Measurements from ENCODE around the gene PGPEP1. TPM values are rescaled to one million over a fixed set of nuclear protein-coding genes. Genes with fewer than 3 reads are reported as not detected.
"Not testable (repeated sequence)": the region's sequence is repeated elsewhere in the genome, so short reads cannot be mapped to it uniquely, and the experiment has no call there.

Gene PGPEP1
- total RNA-seq, 2 experiments from 2014 or later, result 29.0 to 30.8 TPM

DNA sequence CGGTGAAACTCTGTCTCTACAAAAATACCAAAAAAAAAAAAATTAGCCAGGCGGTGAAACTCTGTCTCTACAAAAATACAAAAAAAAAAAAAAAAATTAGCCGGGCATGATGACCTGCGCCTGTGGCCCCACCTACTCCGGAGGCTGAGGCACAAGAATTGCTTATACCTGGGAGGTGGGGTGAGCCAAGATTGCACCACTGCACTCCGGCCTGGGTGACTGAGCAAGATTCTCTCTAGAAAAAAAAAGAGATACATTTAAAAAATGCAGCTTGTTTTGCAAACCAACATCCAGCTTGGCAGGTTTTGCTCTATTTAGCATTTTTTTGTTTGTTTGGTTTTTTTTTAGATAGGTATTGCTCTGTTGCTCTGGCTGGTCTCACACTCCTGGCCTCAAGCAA is 6.7 kb upstream of the PGPEP1 start:
- CTCF ChIA-PET, result interaction anchor here (1.0 kb wide), 1 partner anchor 54 kb away, joined by 3 read pairs; no protein-coding TSS in a partner anchor

DNA sequence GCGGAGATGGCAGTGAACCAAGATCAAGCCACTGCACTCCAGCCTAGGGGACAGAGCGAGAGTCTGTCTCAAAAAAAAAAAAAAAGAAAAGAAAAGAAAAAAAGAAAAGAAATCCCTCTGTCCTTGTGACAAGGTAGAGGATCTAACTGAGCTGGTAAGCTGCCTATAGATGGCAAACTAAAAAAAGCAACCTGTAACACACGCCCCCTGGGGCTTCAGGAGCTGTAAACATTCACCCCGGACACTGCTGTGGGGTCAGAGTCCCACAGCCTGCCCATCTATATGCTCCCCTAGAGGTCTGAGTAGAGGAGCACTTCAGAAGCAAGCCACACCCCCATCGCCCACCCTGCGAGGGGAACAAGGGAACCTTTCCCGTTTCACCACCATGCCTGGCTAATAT is 4.3 kb upstream of the PGPEP1 start:
- no peaks in the 10 kb centered on the region for H3K9me3 Mint-ChIP-seq
- H3K27me3 Mint-ChIP-seq, result no peaks in the 10 kb centered on the region
- no peak for DNase-seq
- peaks cover 4% of the 10 kb centered on the region for H3K4me1 Mint-ChIP-seq (ENCODE audit: low read depth)
- H3K36me3 Mint-ChIP-seq, result peaks cover under 1% of the 10 kb centered on the region
- ChIA-PET CTCF (interaction anchor here (0.9 to 5.1 kb wide), 3 partner anchors 7 to 85 kb away, joined by 3 to 41 read pairs (median 4); no protein-coding TSS in a partner anchor), POLR2A (no interaction called here)
- H3K4me3 Mint-ChIP-seq, result no peak overlapping the region
- intact Hi-C loops (cut with micrococcal nuclease), result no loop called here
- no peak overlapping the region for H3K27ac Mint-ChIP-seq

More for the DNA sequence above, 6.7 kb upstream of the PGPEP1 start:
- intact Hi-C loops (cut with micrococcal nuclease), result no loop called here
- H3K36me3 Mint-ChIP-seq, result no peaks in the 10 kb centered on the region
- no peak overlapping the region for H3K27ac Mint-ChIP-seq
- no peaks in the 10 kb centered on the region for H3K9me3 Mint-ChIP-seq
- H3K4me1 Mint-ChIP-seq (ENCODE audit: low read depth), result peaks cover 5% of the 10 kb centered on the region
- no peaks in the 10 kb centered on the region for H3K27me3 Mint-ChIP-seq
- POLR2A ChIA-PET, result interaction anchor here (0.6 kb wide), 1 partner anchor 128 kb away, joined by 3 read pairs; no protein-coding TSS in a partner anchor
- H3K4me3 Mint-ChIP-seq, result no peak overlapping the region
- DNase-seq, result no peak

DNA sequence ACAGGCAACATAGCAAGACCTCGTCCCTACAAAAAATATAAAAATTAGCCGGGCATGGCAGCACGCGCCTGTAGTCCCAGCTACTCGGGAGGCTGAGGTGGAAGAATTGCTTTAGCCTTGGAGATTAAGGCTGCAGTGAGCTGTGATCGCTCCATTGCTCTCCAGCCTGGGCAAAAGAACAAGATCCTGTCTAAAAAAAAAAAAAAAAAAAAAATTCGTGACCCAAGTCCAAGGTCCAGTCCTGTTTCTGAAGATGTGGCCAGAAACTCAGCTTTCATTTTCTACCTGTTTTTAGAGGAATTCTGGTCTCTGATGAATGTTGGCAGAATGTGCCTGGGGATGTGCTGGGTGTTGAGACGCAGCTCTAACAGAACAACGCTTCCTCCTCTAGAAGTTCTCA is 1.9 kb upstream of the PGPEP1 start:
- H3K4me3 Mint-ChIP-seq, result no peak overlapping the region
- POLR2A ChIA-PET, result interaction anchor here (4.8 kb wide), 1 partner anchor 59 kb away, joined by 26 read pairs; the partner anchor contains the start of gene JUND
- intact Hi-C loops (cut with micrococcal nuclease), result no loop called here
- CTCF ChIA-PET, result interaction anchor here (0.9 to 5.1 kb wide), 5 partner anchors 10 to 60 kb away, joined by 3 to 41 read pairs (median 5); partner anchors contain the start of gene LSM4
- no peaks in the 10 kb centered on the region for H3K27me3 Mint-ChIP-seq
- H3K36me3 Mint-ChIP-seq, result peaks cover 3% of the 10 kb centered on the region
- no peak overlapping the region for H3K27ac Mint-ChIP-seq
- DNase-seq, result no peak
- H3K9me3 Mint-ChIP-seq, result no peaks in the 10 kb centered on the region
- H3K4me1 Mint-ChIP-seq (ENCODE audit: low read depth), result peaks cover 14% of the 10 kb centered on the region

DNA sequence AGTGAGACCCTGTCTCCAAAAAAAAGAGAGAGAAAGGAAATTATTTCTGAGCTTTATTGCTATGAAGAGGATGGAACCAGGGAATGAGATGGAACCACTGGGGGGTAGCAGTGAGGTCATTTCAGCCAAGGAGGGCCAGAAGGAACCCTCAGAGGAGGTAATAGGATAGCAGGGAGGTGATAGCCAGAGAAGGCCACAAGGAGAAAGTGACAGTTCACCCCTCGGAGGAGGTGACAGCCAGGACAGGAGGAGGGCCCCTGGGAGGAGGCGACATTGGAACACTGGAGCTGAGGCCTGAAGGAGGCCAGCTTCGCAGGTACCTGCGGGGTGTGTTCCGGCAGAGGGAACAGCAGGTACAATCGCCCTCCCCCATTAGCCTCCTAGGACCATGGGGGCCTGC is 675 bp upstream of the PGPEP1 start:
- intact Hi-C loops (cut with micrococcal nuclease), result loop anchor here (2.0 to 5.0 kb wide), 2 partner anchors 35 to 68 kb away; no protein-coding TSS in a partner anchor
- Mint-ChIP-seq H3K27ac (peak overlapping the region; percentile 20), H3K9me3 (no peaks in the 10 kb centered on the region)

DNA sequence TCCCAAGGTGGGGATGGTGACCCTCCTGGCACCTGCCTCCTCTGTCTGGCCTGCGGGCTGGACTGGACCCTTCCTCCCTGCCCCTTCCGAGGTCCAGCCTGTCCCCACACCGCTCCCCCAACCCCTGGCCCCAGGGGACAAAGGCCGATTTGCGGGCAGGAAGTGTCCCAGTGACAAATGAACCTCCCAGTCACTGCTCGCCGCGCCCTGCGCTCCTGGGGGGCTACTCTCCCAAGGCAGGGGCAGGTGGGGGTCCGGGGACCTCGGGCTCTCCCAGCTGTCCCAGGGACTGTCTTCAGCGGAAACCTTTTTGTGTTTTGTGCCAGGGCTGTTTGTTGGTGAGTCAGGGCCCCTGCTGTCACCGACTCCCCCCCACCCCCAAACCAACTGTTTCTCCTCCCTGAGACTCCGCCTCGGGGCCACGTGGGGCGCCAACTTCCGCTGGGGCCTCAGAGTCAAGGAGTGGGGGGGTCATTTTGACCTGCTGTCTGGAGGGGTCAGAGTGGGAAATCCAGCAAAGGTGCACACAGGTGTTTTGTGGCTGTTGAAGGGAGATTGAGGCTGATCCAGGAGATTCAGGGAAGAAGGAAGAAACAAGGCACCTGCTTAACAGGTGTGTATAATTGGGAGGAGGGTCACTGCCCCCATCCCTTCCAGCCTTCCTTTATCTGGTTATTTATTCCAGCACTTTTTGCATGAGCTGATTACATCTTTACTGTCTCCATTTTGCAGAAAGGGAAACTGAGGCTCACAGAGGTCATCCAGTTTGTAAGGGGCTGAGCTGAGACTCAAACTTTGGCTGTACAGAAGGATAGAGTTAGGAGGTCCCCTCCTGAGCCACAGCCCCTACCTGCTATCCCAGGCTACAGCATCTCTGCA is 831 bp downstream of the PGPEP1 start:
- peaks cover 3% of the 10 kb centered on the region for H3K36me3 Mint-ChIP-seq
- ChIA-PET CTCF (interaction anchor here (0.6 to 2.0 kb wide), 8 partner anchors 12 to 147 kb away, joined by 3 to 10 read pairs (median 3); a partner anchor contains a TSS), POLR2A (interaction anchor here (1.8 to 4.8 kb wide), 2 partner anchors 19 to 62 kb away, joined by 7 to 26 read pairs; partner anchors contain the start of genes JUND and LSM4)
- peaks cover 19% of the 10 kb centered on the region for H3K4me1 Mint-ChIP-seq (ENCODE audit: low read depth)
- intact Hi-C loops (cut with micrococcal nuclease), result loop anchor here (2.0 to 5.0 kb wide), 2 partner anchors 34 to 66 kb away; no protein-coding TSS in a partner anchor
- no peaks in the 10 kb centered on the region for H3K27me3 Mint-ChIP-seq
- peak overlapping the region; percentile 87 for H3K27ac Mint-ChIP-seq
- no peaks in the 10 kb centered on the region for H3K9me3 Mint-ChIP-seq
- H3K4me3 Mint-ChIP-seq, result peak overlapping the region; percentile 79
- peak; percentile 86 for DNase-seq

More for the DNA sequence above, 675 bp upstream of the PGPEP1 start:
- Mint-ChIP-seq H3K36me3 (peaks cover 3% of the 10 kb centered on the region), H3K4me3 (peak overlapping the region; percentile 79), H3K4me1 (ENCODE audit: low read depth) (peaks cover 19% of the 10 kb centered on the region), H3K27me3 (no peaks in the 10 kb centered on the region)
- DNase-seq, result peak; percentile 13
- ChIA-PET POLR2A (interaction anchor here (1.1 to 4.8 kb wide), 2 partner anchors 60 to 79 kb away, joined by 4 to 26 read pairs; partner anchors contain the start of genes JUND and SSBP4), CTCF (interaction anchor here (0.7 to 5.1 kb wide), 8 partner anchors 9 to 68 kb away, joined by 3 to 41 read pairs (median 6); partner anchors contain the start of genes JUND and LSM4)

DNA sequence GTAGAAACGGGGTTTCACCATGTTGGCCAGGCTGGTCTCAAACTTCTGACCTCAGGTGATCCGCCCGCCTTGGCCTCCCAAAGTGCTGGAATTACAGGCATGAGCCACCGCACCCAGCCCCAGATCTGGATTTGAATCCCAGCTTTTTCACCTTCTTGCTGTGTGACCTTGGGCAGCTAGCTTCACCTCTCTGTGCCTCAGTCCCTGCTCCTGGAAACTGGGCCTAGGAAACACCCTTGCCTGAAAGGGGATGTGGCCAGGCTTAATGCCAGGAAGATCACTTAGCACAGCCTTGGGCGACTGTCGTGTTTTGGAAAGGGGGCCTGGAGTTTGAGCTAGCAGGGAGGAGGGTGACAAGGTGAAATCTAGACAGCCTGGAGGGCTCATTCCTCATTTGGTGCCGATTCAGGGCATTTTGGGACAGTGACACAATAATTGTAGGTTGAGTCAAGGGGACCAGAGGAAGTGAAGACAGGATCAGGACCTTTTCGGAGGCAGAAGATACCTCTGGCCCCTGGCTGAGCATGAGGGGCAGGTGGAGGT is 1.8 kb downstream of the PGPEP1 start:
- no peak overlapping the region for H3K4me3 Mint-ChIP-seq
- peak overlapping the region; percentile 39 for H3K27ac Mint-ChIP-seq
- peaks cover 19% of the 10 kb centered on the region for H3K4me1 Mint-ChIP-seq (ENCODE audit: low read depth)
- H3K27me3 Mint-ChIP-seq, result no peaks in the 10 kb centered on the region
- no peak for DNase-seq
- no peaks in the 10 kb centered on the region for H3K9me3 Mint-ChIP-seq
- CTCF ChIA-PET, result interaction anchor here (0.6 to 2.0 kb wide), 6 partner anchors 13 to 118 kb away, joined by 3 to 10 read pairs (median 4); no protein-coding TSS in a partner anchor
- POLR2A ChIA-PET, result interaction anchor here (1.2 to 4.8 kb wide), 3 partner anchors 20 to 63 kb away, joined by 3 to 26 read pairs (median 7); partner anchors contain the start of genes JUND and LSM4
- H3K36me3 Mint-ChIP-seq, result peaks cover 7% of the 10 kb centered on the region
- intact Hi-C loops (cut with micrococcal nuclease), result loop anchor here (5.0 kb wide), 1 partner anchor 65 kb away; no protein-coding TSS in a partner anchor

DNA sequence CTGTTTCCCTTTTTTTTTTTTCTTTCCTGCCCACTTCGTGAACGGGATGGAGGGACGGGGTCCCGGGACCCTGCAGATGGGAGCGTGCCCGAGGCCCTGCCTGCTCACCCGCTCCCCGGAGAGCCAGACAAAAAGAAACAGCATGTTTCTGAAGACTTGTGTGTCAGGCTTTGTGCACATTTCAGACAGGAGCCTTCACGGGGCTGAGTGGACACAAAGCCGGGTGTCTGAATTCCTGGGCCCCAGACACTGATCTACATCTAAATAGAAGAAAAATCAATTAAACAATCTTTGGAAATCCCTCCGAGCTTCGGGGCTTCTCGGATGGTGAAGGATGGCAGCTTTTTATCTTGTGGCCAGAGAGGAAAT is 4.2 kb downstream of the PGPEP1 start:
- no peak overlapping the region for H3K4me3 Mint-ChIP-seq
- CTCF ChIA-PET, result interaction anchor here (2.1 kb wide), 1 partner anchor 15 kb away, joined by 6 read pairs; no protein-coding TSS in a partner anchor
- peaks cover 10% of the 10 kb centered on the region for H3K36me3 Mint-ChIP-seq
- no peaks in the 10 kb centered on the region for H3K9me3 Mint-ChIP-seq
- intact Hi-C loops (cut with micrococcal nuclease), result loop anchor here (5.0 kb wide), 1 partner anchor 63 kb away; no protein-coding TSS in a partner anchor
- H3K27me3 Mint-ChIP-seq, result no peaks in the 10 kb centered on the region
- H3K4me1 Mint-ChIP-seq (ENCODE audit: low read depth), result peaks cover 18% of the 10 kb centered on the region
- POLR2A ChIA-PET, result no interaction called here
- no peak overlapping the region for H3K27ac Mint-ChIP-seq
- no peak for DNase-seq

DNA sequence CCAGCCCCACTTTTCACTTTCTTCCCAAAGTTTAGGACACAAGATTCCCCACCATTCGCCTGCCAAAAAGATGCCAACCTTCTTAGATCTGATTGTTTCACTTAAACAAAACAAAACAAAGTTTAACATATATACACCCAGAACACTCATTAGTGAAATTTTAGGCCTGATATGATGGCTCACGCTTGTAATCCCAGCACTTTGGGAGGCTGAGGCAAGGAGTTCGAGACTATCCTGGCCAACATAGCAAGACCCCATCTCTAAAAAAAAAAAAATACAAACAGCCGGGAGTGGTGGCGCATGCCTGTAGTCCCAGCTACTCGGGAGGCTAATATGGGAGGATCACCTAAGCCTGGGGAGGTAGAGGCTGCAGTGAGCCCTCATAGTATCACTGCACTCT is 4.9 kb downstream of the PGPEP1 start:
- DNase-seq, result no peak
- intact Hi-C loops (cut with micrococcal nuclease), result no loop called here
- ChIA-PET POLR2A (no interaction called here), CTCF (no interaction called here)
- Mint-ChIP-seq H3K4me1 (ENCODE audit: low read depth) (peaks cover 15% of the 10 kb centered on the region), H3K9me3 (no peaks in the 10 kb centered on the region), H3K27ac (no peak overlapping the region), H3K27me3 (no peaks in the 10 kb centered on the region), H3K4me3 (no peak overlapping the region), H3K36me3 (peaks cover 14% of the 10 kb centered on the region)

DNA sequence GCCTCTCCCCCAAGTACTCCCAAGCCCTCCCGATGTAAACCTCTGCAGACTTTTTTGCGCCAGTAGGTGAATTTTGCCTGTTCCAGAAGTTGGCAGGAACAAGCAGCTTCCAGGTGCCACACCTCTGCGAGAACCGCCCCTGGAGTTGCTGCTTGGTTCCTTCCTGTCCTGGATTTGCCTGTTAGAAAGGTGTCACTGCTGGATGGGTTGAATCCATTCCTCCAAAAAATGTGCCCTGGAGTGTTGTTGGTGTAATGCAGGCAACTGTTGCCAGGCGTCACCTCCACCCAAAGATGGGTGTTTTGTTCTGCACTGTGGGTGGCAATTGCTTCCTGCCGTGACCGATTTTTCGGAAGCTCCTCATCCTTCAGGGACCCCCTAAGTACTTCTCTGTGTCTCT is 5.7 kb downstream of the PGPEP1 start:
- Mint-ChIP-seq H3K9me3 (no peaks in the 10 kb centered on the region), H3K4me3 (no peak overlapping the region), H3K4me1 (ENCODE audit: low read depth) (peaks cover 15% of the 10 kb centered on the region), H3K27me3 (no peaks in the 10 kb centered on the region), H3K36me3 (peaks cover 16% of the 10 kb centered on the region), H3K27ac (no peak overlapping the region)
- POLR2A ChIA-PET, result no interaction called here
- CTCF ChIA-PET, result interaction anchor here (1.0 kb wide), 1 partner anchor 67 kb away, joined by 3 read pairs; no protein-coding TSS in a partner anchor
- intact Hi-C loops (cut with micrococcal nuclease), result no loop called here
- DNase-seq, result no peak

DNA sequence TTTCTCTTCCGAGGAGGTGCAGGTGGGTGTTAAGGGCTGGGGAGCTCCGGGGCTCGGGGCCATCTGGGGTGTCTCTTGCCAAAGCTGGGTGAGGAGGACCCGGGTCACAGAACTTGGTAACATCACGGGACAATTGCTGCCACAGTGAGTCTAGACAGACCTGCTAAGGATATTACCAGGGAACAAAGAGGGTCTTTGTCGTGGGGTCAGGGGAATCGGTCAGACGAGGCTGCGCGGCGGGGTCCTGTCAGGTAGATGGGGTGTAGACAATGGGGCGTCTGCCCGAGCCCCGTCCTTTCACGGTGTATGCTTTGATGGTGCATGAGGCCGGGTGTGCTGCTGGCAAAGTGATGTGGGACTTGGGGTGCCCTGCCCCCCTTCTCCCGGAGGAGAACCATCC is 7.8 kb downstream of the PGPEP1 start:
- intact Hi-C loops (cut with micrococcal nuclease), result no loop called here
- Mint-ChIP-seq H3K4me3 (no peak overlapping the region), H3K9me3 (no peaks in the 10 kb centered on the region), H3K36me3 (peaks cover 15% of the 10 kb centered on the region), H3K4me1 (ENCODE audit: low read depth) (peaks cover 5% of the 10 kb centered on the region), H3K27ac (no peak overlapping the region), H3K27me3 (no peaks in the 10 kb centered on the region)
- DNase-seq, result no peak
- POLR2A ChIA-PET, result no interaction called here
- CTCF ChIA-PET, result interaction anchor here (0.7 to 1.2 kb wide), 2 partner anchors 20 to 41 kb away, joined by 3 to 4 read pairs; no protein-coding TSS in a partner anchor

DNA sequence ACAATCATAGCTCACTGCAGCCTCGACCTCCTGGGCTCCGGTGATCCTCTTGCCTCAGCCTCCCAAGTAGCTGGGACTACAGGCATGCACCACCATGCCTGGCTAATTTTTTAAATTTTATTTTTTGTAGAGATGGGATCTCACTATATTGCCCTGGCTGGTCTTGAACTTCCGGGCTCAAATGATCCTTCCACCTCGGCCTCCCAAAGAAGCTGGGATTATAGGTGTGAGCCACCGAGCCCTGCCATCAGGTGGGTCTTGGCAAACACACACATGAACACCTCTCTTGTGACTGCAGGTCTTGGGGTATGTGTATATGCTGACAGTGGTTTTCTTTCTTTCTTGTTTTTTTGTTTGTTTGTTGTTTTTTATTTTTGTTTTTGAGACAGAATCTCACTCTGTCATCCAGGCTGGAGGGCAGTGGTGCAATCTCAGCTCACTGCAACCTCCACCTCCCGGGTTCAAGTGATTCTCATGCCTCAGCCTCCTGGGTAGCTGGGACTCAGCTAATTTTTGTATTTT is 8.5 kb downstream of the PGPEP1 start:
- not testable (repeated sequence) for H3K27ac Mint-ChIP-seq

More for the DNA sequence above, 8.5 kb downstream of the PGPEP1 start:
- intact Hi-C loops (cut with micrococcal nuclease); POLR2A ChIA-PET; DNase-seq; H3K4me3 Mint-ChIP-seq; H3K27me3 Mint-ChIP-seq; H3K9me3 Mint-ChIP-seq; H3K4me1 Mint-ChIP-seq (ENCODE audit: low read depth): not testable (repeated sequence)
- CTCF ChIA-PET, result interaction anchor here (0.6 to 1.7 kb wide), 6 partner anchors 9 to 65 kb away, joined by 3 to 9 read pairs (median 4); no protein-coding TSS in a partner anchor
- H3K36me3 Mint-ChIP-seq, result peaks cover 15% of the 10 kb centered on the region

All from activated CD4-positive, alpha-beta memory T cell treated with anti-CD3 and anti-CD28 coated beads for 36 hours (primary cell).